Gastroesophageal sphincter (tissue), 4 donors: ENCODE data around the gene SNX12. TPM values are rescaled to one million over a fixed set of nuclear protein-coding genes. Genes with fewer than 3 reads are reported as not detected.

Experiments used
- ATAC-seq: fragments of 150-250 bp; one replicate; pipeline ENCODE4 v1.9.1; 2016; ENCODE audit warnings: mild to moderate bottlenecking, moderate library complexity
- H3K27ac ChIP-seq, 4 donors: fragments of 200-600 bp; sonication (generic) in 3 of 4; 1 replicate in 3 of 4; 2 replicates in 1 of 4; pipeline ENCODE4 v1.5.1; 2016 to 2019
- H3K27me3 ChIP-seq: fragments of 200-600 bp; sonication (generic); one replicate; pipeline ENCODE4 v1.5.1; 2019
- H3K36me3 ChIP-seq, 2 donors: fragments of 200-600 bp; sonication (generic); one replicate each; pipeline ENCODE4 v1.5.1; 2019; ENCODE audit warnings: control low read depth in 1 of 2
- H3K4me1 ChIP-seq, 3 donors: fragments of 200-600 bp; sonication (generic); 1 replicate in 2 of 3; 2 replicates in 1 of 3; pipeline ENCODE4 v1.5.1; 2016 to 2019; ENCODE audit warnings: control low read depth in 2 of 3
- H3K4me3 ChIP-seq, 2 donors: fragments of 200-600 bp; sonication (generic); one replicate each; pipeline ENCODE4 v1.5.1; 2019; ENCODE audit warnings: mild to moderate bottlenecking in 1 of 2, moderate library complexity in 1 of 2
- H3K9me3 ChIP-seq, 3 donors: fragments of 200-600 bp; sonication (generic); one replicate each; pipeline ENCODE4 v1.5.1; 2017 to 2019; ENCODE audit warnings: control low read depth in 2 of 3
- EP300 ChIP-seq: sonication (generic); formaldehyde crosslinking; IDR thresholded peaks from one replicate; pipeline ENCODE4 v1.6.1; 2017; ENCODE audit warnings: antibody characterized with exemption, mild to moderate bottlenecking
- POLR2A ChIP-seq, 2 donors: fragments of 450-650 bp; IDR thresholded peaks; one replicate each; pipeline ENCODE4 v1.6.1; 2017; ENCODE audit warnings: antibody characterized with exemption in 2 of 2, mild to moderate bottlenecking in 2 of 2, moderate library complexity in 1 of 2
- POLR2AphosphoS5 ChIP-seq: sonication (generic); formaldehyde crosslinking; IDR thresholded peaks from one replicate; pipeline ENCODE4 v1.6.1; 2017; ENCODE audit warnings: antibody characterized with exemption
- WGBS, 2 donors: methylation state at CpG; one replicate each; pipeline ENCODE4 v1.1.5; 2018; ENCODE audit warnings: low coverage in 1 of 2; 5-methylcytosine and 5-hydroxymethylcytosine counted together
- total RNA-seq, 4 donors: library from RNA; depleted of rRNA; stranded (reverse); fragments of >200 nt; gene quantifications; one replicate each; pipeline ENCODE4 v1.1.0, GENCODE V29; 2016
- TF ChIP-seq, protein P1 (sequence below), 4 experiments: fragments of 200-600 bp in 2 of 4; fragments of 450-650 bp in 2 of 4; sonication (generic) in 1 of 4; IDR thresholded peaks; one replicate each; pipeline ENCODE4 v1.5.1; 2017 to 2019; ENCODE audit warnings: antibody characterized with exemption in 4 of 4, mild to moderate bottlenecking in 2 of 4, moderate library complexity in 2 of 4

The SNX12 gene
- total RNA-seq, 4 donors from 2014 or later: 43.1 to 81.7 (median 52.0) TPM

DNA sequence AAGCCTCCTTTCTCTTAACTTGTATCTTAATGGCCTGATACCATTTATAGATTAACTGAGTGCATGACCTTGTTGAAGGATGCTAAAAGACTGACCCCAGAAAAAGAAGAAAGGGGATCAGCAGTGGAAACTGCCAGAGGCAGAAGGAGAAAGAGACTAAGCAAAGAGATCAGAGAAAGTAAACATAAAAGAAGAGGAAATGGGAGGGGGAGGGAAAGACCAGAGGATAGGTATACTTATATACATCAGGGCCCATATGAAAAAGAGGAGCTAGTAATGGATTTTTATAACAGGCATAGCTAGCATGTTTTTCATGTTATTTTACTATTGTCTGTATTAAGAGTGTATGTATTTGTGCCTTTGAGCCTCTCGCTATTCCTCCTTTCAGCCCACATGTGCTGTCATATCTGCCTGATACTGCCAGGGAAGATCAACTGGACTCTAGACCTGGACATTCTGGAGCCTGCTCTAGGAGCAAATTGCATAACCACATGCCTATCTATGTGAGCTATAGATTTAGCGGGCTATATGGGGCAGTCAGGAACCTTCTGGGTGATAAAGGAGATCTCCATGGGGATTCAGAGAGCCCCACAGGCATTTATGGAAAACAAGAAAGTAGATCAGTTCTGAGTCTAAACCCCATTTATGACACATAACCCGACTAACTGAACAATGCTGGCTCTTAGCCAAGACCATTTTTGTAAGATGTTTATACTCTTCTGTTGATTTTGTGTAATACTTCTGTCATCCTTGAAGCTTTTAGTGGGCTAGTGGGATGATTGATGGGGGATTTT is 13.4 kb upstream of the SNX12 start:
- Histone ChIP-seq H3K36me3 (no peaks in the 10 kb centered on the region), H3K27ac (no peak overlapping the region), H3K4me3 (no peak overlapping the region), H3K9me3 (no peaks in the 10 kb centered on the region), H3K27me3 (no peaks in the 10 kb centered on the region), H3K4me1 (no peaks in the 10 kb centered on the region)
- TF ChIP-seq, protein P1, sequence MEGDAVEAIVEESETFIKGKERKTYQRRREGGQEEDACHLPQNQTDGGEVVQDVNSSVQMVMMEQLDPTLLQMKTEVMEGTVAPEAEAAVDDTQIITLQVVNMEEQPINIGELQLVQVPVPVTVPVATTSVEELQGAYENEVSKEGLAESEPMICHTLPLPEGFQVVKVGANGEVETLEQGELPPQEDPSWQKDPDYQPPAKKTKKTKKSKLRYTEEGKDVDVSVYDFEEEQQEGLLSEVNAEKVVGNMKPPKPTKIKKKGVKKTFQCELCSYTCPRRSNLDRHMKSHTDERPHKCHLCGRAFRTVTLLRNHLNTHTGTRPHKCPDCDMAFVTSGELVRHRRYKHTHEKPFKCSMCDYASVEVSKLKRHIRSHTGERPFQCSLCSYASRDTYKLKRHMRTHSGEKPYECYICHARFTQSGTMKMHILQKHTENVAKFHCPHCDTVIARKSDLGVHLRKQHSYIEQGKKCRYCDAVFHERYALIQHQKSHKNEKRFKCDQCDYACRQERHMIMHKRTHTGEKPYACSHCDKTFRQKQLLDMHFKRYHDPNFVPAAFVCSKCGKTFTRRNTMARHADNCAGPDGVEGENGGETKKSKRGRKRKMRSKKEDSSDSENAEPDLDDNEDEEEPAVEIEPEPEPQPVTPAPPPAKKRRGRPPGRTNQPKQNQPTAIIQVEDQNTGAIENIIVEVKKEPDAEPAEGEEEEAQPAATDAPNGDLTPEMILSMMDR (IDR thresholded peaks at IDR 0.05): no peak
- TF ChIP-seq POLR2AphosphoS5 (no peak), EP300 (no peak), POLR2A (IDR thresholded peaks at IDR 0.05) (no peak)
- ATAC-seq: no peak
- 35 to 39% methylated on average over 2 to 3 of the region's 3 CpGs for WGBS, 2 donors

DNA sequence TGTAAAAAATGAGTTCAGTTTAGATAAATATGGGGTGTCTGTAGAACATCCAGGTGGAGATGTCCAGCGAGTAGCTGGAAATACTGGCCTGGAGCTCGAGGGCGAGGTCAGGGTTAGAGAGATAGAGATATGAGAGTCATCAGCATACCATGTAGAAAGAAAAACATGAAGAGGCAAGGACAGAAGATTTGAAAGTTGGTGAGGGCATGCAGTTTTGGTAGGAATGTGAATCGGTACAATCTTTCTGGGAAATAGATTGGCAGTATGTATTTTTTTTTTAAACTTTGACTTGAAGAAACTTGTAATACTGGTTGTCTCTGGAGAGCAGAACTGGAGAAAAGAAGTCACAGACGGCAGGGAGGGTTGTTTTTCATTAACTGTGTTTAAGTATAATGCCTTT is 2.4 kb upstream of the SNX12 start:
- no peak overlapping the region for H3K27ac ChIP-seq
- H3K36me3 ChIP-seq: no peaks in the 10 kb centered on the region
- no peak for ATAC-seq
- H3K4me3 ChIP-seq: no peak overlapping the region
- TF ChIP-seq POLR2A (IDR thresholded peaks at IDR 0.05): no peak
- TF ChIP-seq POLR2AphosphoS5: no peak
- TF ChIP-seq, protein P1 (IDR thresholded peaks at IDR 0.05): no peak
- no peak for TF ChIP-seq EP300
- no peaks in the 10 kb centered on the region for H3K9me3 ChIP-seq
- peaks cover 0 to 18% (median 0%) of the 10 kb centered on the region in 3 donors for H3K4me1 ChIP-seq
- no peaks in the 10 kb centered on the region for H3K27me3 ChIP-seq
- WGBS, 2 donors: 57 to 63% methylated on average over 5 of the region's 5 CpGs

DNA sequence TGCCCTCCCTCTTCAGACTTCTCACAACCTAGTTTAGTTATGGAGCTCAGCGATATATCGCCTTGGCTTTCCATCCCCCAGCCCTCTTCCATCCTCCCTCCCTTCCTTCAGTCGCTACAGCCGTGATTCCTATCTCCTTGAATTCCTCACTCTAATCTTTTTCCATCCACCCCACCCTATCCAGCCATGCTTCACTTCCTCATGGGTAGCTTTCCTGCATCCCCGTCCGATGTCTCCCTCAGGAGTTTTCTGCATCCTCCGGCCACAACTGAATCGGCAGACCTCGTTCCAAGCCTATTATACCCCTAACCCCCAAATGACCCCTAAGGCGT is 456 bp downstream of the SNX12 start:
- WGBS, 2 donors: 0 to 17% methylated on average over 4 to 8 of the region's 10 CpGs

DNA sequence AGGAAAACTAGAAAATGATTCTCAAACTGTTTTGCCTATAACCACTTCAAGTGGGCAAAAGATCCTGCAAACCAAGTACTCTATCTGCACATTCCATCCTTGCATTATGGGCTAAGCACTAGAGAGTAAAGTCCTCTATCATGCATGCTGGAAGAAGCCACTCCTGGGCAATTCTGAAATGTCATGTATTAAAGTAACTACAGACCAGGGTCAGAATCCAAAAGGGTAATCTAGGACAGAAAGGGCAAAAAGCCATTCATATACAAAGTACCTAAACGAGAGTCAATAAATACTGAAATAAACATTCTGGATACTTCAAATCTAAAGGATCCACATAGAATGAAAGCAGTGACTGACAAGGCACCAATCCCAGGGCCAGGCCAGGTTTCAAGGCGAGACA is 1.0 kb downstream of the SNX12 start:
- peak overlapping the region; percentile 64 for H3K4me3 ChIP-seq
- WGBS, 2 donors: 10 to 20% methylated on average over 1 to 2 of the region's 2 CpGs
- H3K27ac ChIP-seq: peak overlapping the region; percentile 44 to 88 (median 84)
- H3K9me3 ChIP-seq: no peaks in the 10 kb centered on the region
- H3K27me3 ChIP-seq: no peaks in the 10 kb centered on the region
- H3K4me1 ChIP-seq: peaks cover 0 to 20% (median 0%) of the 10 kb centered on the region in 3 donors
- peaks cover 0 to 7% of the 10 kb centered on the region in 2 donors for H3K36me3 ChIP-seq
- TF ChIP-seq POLR2AphosphoS5 (no peak), EP300 (no peak), POLR2A (IDR thresholded peaks at IDR 0.05) (no peak)
- TF ChIP-seq, protein P1 (IDR thresholded peaks at IDR 0.05): no peak
- ATAC-seq: no peak

More for the DNA sequence above, 456 bp downstream of the SNX12 start:
- Histone ChIP-seq H3K36me3 (peaks cover 0 to 1% of the 10 kb centered on the region in 2 donors), H3K27me3 (no peaks in the 10 kb centered on the region), H3K9me3 (no peaks in the 10 kb centered on the region), H3K27ac (peak overlapping the region; percentile 44 to 88 (median 84)), H3K4me3 (peak overlapping the region; percentile 64), H3K4me1 (peaks cover 0 to 20% (median 0%) of the 10 kb centered on the region in 3 donors)
- TF ChIP-seq POLR2AphosphoS5 (no peak), EP300 (no peak), POLR2A (IDR thresholded peaks at IDR 0.05) (no peak)
- TF ChIP-seq, protein P1 (IDR thresholded peaks at IDR 0.05): no peak
- ATAC-seq: peak; percentile 1

DNA sequence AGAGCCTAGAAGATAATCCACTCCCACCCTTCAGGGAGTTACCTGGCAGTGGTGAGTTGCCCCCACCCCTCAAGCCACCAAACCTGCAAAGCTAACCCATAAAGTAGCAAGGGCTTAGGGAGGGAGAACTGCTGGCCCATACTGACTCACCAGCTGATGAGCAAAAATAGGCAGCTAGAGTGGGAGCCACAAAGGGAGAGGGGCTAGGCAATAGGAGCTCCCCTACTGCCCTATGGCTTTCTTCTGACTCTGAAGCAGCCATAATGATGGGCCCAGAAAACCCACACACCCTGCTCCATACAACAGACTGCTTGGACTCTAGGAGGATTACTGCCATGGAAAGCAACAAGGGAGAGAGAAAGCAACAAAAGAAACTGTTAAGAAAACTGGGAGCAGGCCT is 8.0 kb downstream of the SNX12 start:
- Histone ChIP-seq H3K4me3 (no peak overlapping the region), H3K4me1 (no peaks in the 10 kb centered on the region), H3K36me3 (peaks cover 0 to 41% of the 10 kb centered on the region in 2 donors), H3K9me3 (no peaks in the 10 kb centered on the region), H3K27ac (no peak overlapping the region), H3K27me3 (no peaks in the 10 kb centered on the region)
- no peak for ATAC-seq
- TF ChIP-seq, protein P1 (IDR thresholded peaks at IDR 0.05): no peak
- no peak for TF ChIP-seq POLR2AphosphoS5
- no peak for TF ChIP-seq POLR2A (IDR thresholded peaks at IDR 0.05)
- TF ChIP-seq EP300: no peak
